GM12892 (cell line): ENCODE results near the gene CAMK2B.

ENCODE experiments used
- POLR2A ChIP-seq: IDR thresholded peaks from 2 replicates; pipeline ENCODE4 v1.6.1; 2011; ENCODE audit warnings: low read depth, low read length, control low read depth
- POLR2AphosphoS5 ChIP-seq: IDR thresholded peaks from 2 replicates; pipeline ENCODE4 v1.6.1; 2011; ENCODE audit warnings: low read depth, low read length, control low read depth
- TAF1 ChIP-seq: IDR thresholded peaks from 2 replicates; pipeline ENCODE4 v1.6.1; 2011; ENCODE audit warnings: low read depth, mild to moderate bottlenecking, control low read depth, low read length, borderline replicate concordance

GRCh38 chr7:44368455-44368854 is 43.1 kb upstream of the CAMK2B start:
- TF ChIP-seq TAF1 (no peak), POLR2A (no peak), POLR2AphosphoS5 (no peak)
